ENCODE measurements around the gene SEMA3B. TPM values are rescaled to one million over a fixed set of nuclear protein-coding genes. Genes with fewer than 3 reads are reported as not detected.
A peak's percentile ranks its signal among the peaks of the same experiment; 100 is the strongest.

Gene SEMA3B
- total and polyA plus RNA-seq, 4 donors, result 39.6 to 95.7 (median 61.7) TPM

DNA sequence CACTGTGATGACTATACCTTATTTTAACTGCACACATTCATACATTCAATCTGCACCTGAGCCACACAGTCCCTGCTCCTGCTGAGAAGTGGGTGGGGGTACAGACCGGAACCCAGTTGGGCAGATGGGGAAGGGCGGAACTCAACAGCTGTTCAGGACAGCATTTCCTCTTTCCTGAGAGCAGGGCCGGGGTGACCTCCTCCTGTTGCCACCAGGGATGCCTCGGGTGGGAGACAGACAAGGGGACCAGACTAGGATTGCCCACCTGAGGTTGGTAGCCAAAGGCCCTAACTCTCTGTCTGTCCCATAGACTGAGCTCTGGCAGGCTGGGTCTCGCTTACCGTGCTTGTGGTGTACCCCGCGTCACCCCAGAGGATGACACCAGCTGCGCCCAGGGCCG lies 49.7 kb downstream of the SEMA3B start:
- peaks cover 0 to 21% (median 16%) of the 10 kb centered on the region in 4 donors for H3K36me3 ChIP-seq (ENCODE audit: control insufficient read depth in 4 of 4, insufficient read depth in 4 of 4, low read length in 4 of 4)
- no peaks in the 10 kb centered on the region for H3K27me3 ChIP-seq (ENCODE audit: control insufficient read depth in 3 of 3, insufficient read depth in 3 of 3, low read length in 2 of 3)
- H3K27ac ChIP-seq (ENCODE audit: low read depth in 1 of 2, low read length in 1 of 2), result peak overlapping the region in 1 of 2 donors; percentile 77
- TF ChIP-seq, protein P1, sequence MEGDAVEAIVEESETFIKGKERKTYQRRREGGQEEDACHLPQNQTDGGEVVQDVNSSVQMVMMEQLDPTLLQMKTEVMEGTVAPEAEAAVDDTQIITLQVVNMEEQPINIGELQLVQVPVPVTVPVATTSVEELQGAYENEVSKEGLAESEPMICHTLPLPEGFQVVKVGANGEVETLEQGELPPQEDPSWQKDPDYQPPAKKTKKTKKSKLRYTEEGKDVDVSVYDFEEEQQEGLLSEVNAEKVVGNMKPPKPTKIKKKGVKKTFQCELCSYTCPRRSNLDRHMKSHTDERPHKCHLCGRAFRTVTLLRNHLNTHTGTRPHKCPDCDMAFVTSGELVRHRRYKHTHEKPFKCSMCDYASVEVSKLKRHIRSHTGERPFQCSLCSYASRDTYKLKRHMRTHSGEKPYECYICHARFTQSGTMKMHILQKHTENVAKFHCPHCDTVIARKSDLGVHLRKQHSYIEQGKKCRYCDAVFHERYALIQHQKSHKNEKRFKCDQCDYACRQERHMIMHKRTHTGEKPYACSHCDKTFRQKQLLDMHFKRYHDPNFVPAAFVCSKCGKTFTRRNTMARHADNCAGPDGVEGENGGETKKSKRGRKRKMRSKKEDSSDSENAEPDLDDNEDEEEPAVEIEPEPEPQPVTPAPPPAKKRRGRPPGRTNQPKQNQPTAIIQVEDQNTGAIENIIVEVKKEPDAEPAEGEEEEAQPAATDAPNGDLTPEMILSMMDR (IDR thresholded peaks at IDR 0.05; ENCODE audit: control extremely low read depth, extremely low read depth), result no peak
- no peak for ATAC-seq (ENCODE audit: insufficient read depth, low FRiP score)
- 50 to 59% methylated on average over 10 of the region's 10 CpGs for WGBS, 2 donors
- peak overlapping the region in 1 of 2 donors; percentile 34 for H3K9ac ChIP-seq (ENCODE audit: insufficient read depth in 1 of 2, low read length in 2 of 2)
- H3K4me1 ChIP-seq (ENCODE audit: control insufficient read depth in 5 of 5, insufficient read depth in 5 of 5, low read length in 5 of 5), result peaks cover 0 to 54% (median 13%) of the 10 kb centered on the region in 5 donors
- peak overlapping the region; percentile 89 for H3K4me3 ChIP-seq
- no peak for DNase-seq
- no peaks in the 10 kb centered on the region for H3K9me3 ChIP-seq (ENCODE audit: control insufficient read depth in 4 of 4, insufficient read depth in 3 of 4, low read length in 3 of 4)

DNA sequence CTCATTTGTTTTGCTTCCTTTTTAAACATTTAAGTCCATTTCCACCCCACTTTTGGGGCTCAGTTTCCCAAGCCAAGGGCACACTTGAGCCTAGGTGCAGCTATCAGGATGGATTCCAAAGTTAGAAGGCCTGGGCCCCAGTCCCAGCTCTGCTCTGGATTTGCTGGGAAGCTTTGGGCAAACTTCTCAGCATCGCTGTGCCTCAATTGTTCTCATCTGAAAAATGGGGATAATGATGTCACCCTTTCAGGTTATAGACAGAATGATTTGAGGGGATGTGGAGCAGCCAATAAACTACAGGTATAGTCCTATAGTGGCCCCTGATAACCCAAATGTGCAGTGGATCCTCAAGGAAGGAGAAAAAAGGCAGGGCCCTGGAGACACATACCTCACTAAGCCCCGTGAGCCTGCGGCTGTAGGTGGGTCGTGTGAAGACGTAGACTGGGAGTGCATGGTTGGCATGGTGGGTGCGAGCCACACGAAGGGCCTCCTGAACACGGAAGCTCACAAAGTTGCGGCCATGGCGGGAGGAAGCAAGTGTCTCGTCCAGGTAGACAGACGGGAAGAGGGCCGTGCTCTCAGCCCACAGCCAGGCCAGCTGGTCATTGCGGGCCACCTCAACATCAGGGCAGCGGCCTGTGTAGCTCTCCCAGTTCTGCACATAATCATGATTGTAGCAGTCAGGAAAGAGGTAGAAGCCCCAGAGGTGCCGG lies 50.4 kb downstream of the SEMA3B start:
- H3K36me3 ChIP-seq (ENCODE audit: control insufficient read depth in 4 of 4, insufficient read depth in 4 of 4, low read length in 4 of 4), result peaks cover 0 to 21% (median 16%) of the 10 kb centered on the region in 4 donors
- peak overlapping the region in 1 of 2 donors; percentile 77 for H3K27ac ChIP-seq (ENCODE audit: low read depth in 1 of 2, low read length in 1 of 2)
- no peaks in the 10 kb centered on the region for H3K9me3 ChIP-seq (ENCODE audit: control insufficient read depth in 4 of 4, insufficient read depth in 3 of 4, low read length in 3 of 4)
- H3K4me3 ChIP-seq, result peak overlapping the region; percentile 89
- DNase-seq, result no peak
- TF ChIP-seq, protein P1 (IDR thresholded peaks at IDR 0.05; ENCODE audit: control extremely low read depth, extremely low read depth), result no peak
- no peaks in the 10 kb centered on the region for H3K27me3 ChIP-seq (ENCODE audit: control insufficient read depth in 3 of 3, insufficient read depth in 3 of 3, low read length in 2 of 3)
- peaks cover 0 to 52% (median 13%) of the 10 kb centered on the region in 5 donors for H3K4me1 ChIP-seq (ENCODE audit: control insufficient read depth in 5 of 5, insufficient read depth in 5 of 5, low read length in 5 of 5)
- WGBS, 2 donors, result 71 to 92% methylated on average over 16 of the region's 16 CpGs
- H3K9ac ChIP-seq (ENCODE audit: insufficient read depth in 1 of 2, low read length in 2 of 2), result peak overlapping the region in 1 of 2 donors; percentile 34
- no peak for ATAC-seq (ENCODE audit: insufficient read depth, low FRiP score)

DNA sequence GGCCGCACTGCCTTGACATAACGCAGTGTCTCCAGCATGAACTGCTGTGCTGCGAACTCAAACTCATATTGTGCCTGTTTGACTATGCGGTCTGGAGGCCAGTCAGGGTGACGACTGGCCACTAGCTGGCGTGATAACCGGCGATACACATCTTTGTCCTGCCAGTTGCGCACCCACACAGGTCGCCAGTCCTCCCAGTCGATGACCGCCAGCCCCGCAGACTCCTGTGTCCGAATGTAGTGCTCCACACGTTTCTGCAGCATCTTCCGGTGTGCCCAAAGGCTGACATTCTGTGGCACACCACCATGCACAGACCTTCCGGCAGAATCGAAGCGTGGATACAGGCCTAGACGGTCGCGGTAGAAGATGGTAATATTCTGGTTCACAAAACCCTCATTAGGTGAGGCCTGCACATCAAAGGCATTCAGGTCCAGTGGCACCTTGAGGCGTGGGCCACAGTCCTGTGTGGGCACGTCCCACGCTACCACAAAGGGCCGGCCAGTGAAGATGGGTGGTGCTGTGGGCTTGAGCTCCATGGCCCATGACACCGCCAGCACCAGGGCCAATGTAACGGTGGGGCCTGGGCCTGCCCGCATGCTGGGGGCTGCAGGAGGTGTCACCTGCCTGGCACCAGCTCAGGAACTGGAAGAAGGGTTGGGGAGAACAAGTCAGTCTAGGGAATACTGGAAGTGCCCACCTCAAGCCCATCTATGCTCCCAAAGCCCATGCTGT lies 51.1 kb downstream of the SEMA3B start:
- H3K36me3 ChIP-seq (ENCODE audit: control insufficient read depth in 4 of 4, insufficient read depth in 4 of 4, low read length in 4 of 4), result peaks cover 0 to 21% (median 16%) of the 10 kb centered on the region in 4 donors
- 64 to 84% methylated on average over 29 of the region's 29 CpGs for WGBS, 2 donors
- peaks cover 0 to 52% (median 13%) of the 10 kb centered on the region in 5 donors for H3K4me1 ChIP-seq (ENCODE audit: control insufficient read depth in 5 of 5, insufficient read depth in 5 of 5, low read length in 5 of 5)
- H3K9me3 ChIP-seq (ENCODE audit: control insufficient read depth in 4 of 4, insufficient read depth in 3 of 4, low read length in 3 of 4), result no peaks in the 10 kb centered on the region
- H3K9ac ChIP-seq (ENCODE audit: insufficient read depth in 1 of 2, low read length in 2 of 2), result peak overlapping the region; percentile 59 to 90
- ATAC-seq (ENCODE audit: insufficient read depth, low FRiP score) (no peak), DNase-seq (no peak)
- H3K27ac ChIP-seq (ENCODE audit: low read depth in 1 of 2, low read length in 1 of 2), result peak overlapping the region in 1 of 2 donors; percentile 94
- no peaks in the 10 kb centered on the region for H3K27me3 ChIP-seq (ENCODE audit: control insufficient read depth in 3 of 3, insufficient read depth in 3 of 3, low read length in 2 of 3)
- TF ChIP-seq, protein P1 (IDR thresholded peaks at IDR 0.05; ENCODE audit: control extremely low read depth, extremely low read depth), result no peak
- H3K4me3 ChIP-seq, result peak overlapping the region; percentile 89
